GM10248 (cell line): ENCODE data around the gene TMEFF2.

Experiments used
- CTCF ChIA-PET: fragments of 300-600 bp; sonication (Branson Sonifier 250); formaldehyde crosslinking; extraction: SDS; loops from one replicate; lab custom pipeline; 2021; ENCODE audit warnings: antibody characterized with exemption; lab: Yijun Ruan, JAX
- POLR2A ChIA-PET: fragments of 350-650 bp; sonication (Branson Sonifier 250); formaldehyde crosslinking; extraction: SDS; loops from one replicate; lab custom pipeline; 2020; ENCODE audit warnings: antibody characterized with exemption; lab: Yijun Ruan, JAX
- DNase-seq: peaks from one replicate; pipeline ENCODE4 v3.0.0; 2012; ENCODE audit errors: extremely low spot score
- CTCF ChIP-seq: IDR thresholded peaks from 2 replicates; pipeline ENCODE4 v1.5.1; 2012; ENCODE audit warnings: mild to moderate bottlenecking, low read depth; ENCODE audit errors: extremely low read depth, missing control alignments, control extremely low read depth

Gene TMEFF2

GRCh38 chr2:192190474-192190873 lies 4.3 kb downstream of the TMEFF2 start:
- peak; percentile 39 for TF ChIP-seq CTCF
- CTCF ChIA-PET, result interaction anchor here (1.4 kb wide), 1 partner anchor 378 kb away, joined by 3 read pairs; no protein-coding TSS in a partner anchor
- no peak for DNase-seq
- POLR2A ChIA-PET, result no interaction called here

GRCh38 chr2:192186806-192187205 lies 7.9 kb downstream of the TMEFF2 start:
- CTCF ChIA-PET, result interaction anchor here (1.5 kb wide), 1 partner anchor 24 kb away, joined by 5 read pairs; no protein-coding TSS in a partner anchor
- DNase-seq, result no peak
- TF ChIP-seq CTCF, result no peak
- POLR2A ChIA-PET, result no interaction called here

- no peak for DNase-seq
- CTCF ChIA-PET, result no interaction called here
- no peak for TF ChIP-seq CTCF
- POLR2A ChIA-PET, result no interaction called here
Measured at GRCh38 chr2:192184349-192184748, 10.4 kb downstream of the TMEFF2 start.

- no peak for TF ChIP-seq CTCF
- POLR2A ChIA-PET, result no interaction called here
Measured at GRCh38 chr2:192183296-192183695, 11.4 kb downstream of the TMEFF2 start.

GRCh38 chr2:192166946-192167345 lies 27.8 kb downstream of the TMEFF2 start:
- ChIA-PET POLR2A (no interaction called here), CTCF (no interaction called here)
- no peak for TF ChIP-seq CTCF
- no peak for DNase-seq

More at GRCh38 chr2:192183296-192183695, 11.4 kb downstream of the TMEFF2 start:
- CTCF ChIA-PET, result no interaction called here
- DNase-seq, result no peak

- DNase-seq, result no peak
- POLR2A ChIA-PET, result no interaction called here
- CTCF ChIA-PET, result no interaction called here
- TF ChIP-seq CTCF, result no peak
Measured at GRCh38 chr2:192165842-192166241, 28.9 kb downstream of the TMEFF2 start.
